PFSK-1 (cell line): ENCODE measurements around the gene CMPK1.

Experiments
- POLR2AphosphoS5 ChIP-seq: IDR thresholded peaks from 2 replicates; pipeline ENCODE4 v1.6.1; 2012; ENCODE audit warnings: low read depth, mild to moderate bottlenecking, control low read depth, low read length, moderate library complexity
- REST ChIP-seq, 2 experiments: IDR thresholded peaks; 2 replicates each; pipeline versions ENCODE4 v1.6.1 to v1.8.0; 2011 to 2012; ENCODE audit warnings: low read depth in 2 of 2, low read length in 2 of 2, control low read depth in 1 of 2, inconsistent platforms in 1 of 2, mild to moderate bottlenecking in 1 of 2, moderate library complexity in 1 of 2; ENCODE audit not compliant: insufficient read depth in 1 of 2
- TAF1 ChIP-seq: IDR thresholded peaks from 2 replicates; pipeline ENCODE4 v1.6.1; 2012; ENCODE audit warnings: low read length, control low read depth, borderline replicate concordance; ENCODE audit not compliant: insufficient read depth

- TF ChIP-seq POLR2AphosphoS5 (no peak), TAF1 (no peak), REST (IDR thresholded peaks at IDR 0.05; ENCODE audit: insufficient read depth in 1 of 2, low read depth in 2 of 2, low read length in 2 of 2) (no peak)
Measured at GRCh38 chr1:47348246-47348645, 14.7 kb downstream of the CMPK1 start.
